GM21786 (cell line): ENCODE measurements around the gene DNAJC11.
"Not testable (repeated sequence)": the region's sequence is repeated elsewhere in the genome, so short reads cannot be mapped to it uniquely, and the experiment has no call there.

Experiments used
- ATAC-seq: cut with Tn5 transposase; IDR thresholded peaks from one replicate; pipeline ENCODE4 v1.9.1; 2021; ENCODE audit not compliant: unreplicated experiment

DNAJC11 gene

GRCh38 chr1:6699915-6700314, 1.7 kb downstream of the DNAJC11 start:
- not testable (repeated sequence) for ATAC-seq

GRCh38 chr1:6695868-6696267, 5.7 kb downstream of the DNAJC11 start:
- no peak for ATAC-seq

- ATAC-seq, result no peak
Observed at GRCh38 chr1:6694121-6694713, 7.4 kb downstream of the DNAJC11 start.

- no peak for ATAC-seq
Observed at GRCh38 chr1:6692956-6693355, 8.7 kb downstream of the DNAJC11 start.

- ATAC-seq, result no peak
Observed at GRCh38 chr1:6691507-6691906, 10.1 kb downstream of the DNAJC11 start.

GRCh38 chr1:6690186-6690585, 11.4 kb downstream of the DNAJC11 start:
- no peak for ATAC-seq

- ATAC-seq, result no peak
Observed at GRCh38 chr1:6688757-6689156, 12.9 kb downstream of the DNAJC11 start.

GRCh38 chr1:6688001-6688400, 13.6 kb downstream of the DNAJC11 start:
- no peak for ATAC-seq

- no peak for ATAC-seq
Observed at GRCh38 chr1:6686294-6686693, 15.3 kb downstream of the DNAJC11 start.

GRCh38 chr1:6685381-6685780, 16.2 kb downstream of the DNAJC11 start:
- ATAC-seq, result no peak

GRCh38 chr1:6683434-6683833, 18.2 kb downstream of the DNAJC11 start:
- ATAC-seq, result no peak

- ATAC-seq, result no peak
Observed at GRCh38 chr1:6675941-6676340, 25.7 kb downstream of the DNAJC11 start.

GRCh38 chr1:6674771-6675170, 26.8 kb downstream of the DNAJC11 start:
- no peak for ATAC-seq

- ATAC-seq, result no peak
Observed at GRCh38 chr1:6673816-6674398, 27.7 kb downstream of the DNAJC11 start.

GRCh38 chr1:6672558-6672957, 29.1 kb downstream of the DNAJC11 start:
- ATAC-seq, result no peak

- no peak for ATAC-seq
Observed at GRCh38 chr1:6668503-6668902, 33.1 kb downstream of the DNAJC11 start.

GRCh38 chr1:6667139-6667538, 34.5 kb downstream of the DNAJC11 start:
- no peak for ATAC-seq

- no peak for ATAC-seq
Observed at GRCh38 chr1:6666696-6667095, 34.9 kb downstream of the DNAJC11 start.

- not testable (repeated sequence) for ATAC-seq
Observed at GRCh38 chr1:6662468-6662867, 39.1 kb downstream of the DNAJC11 start.

- no peak for ATAC-seq
Observed at GRCh38 chr1:6660415-6661049, 41.1 kb downstream of the DNAJC11 start.

- ATAC-seq, result no peak
Observed at GRCh38 chr1:6658359-6659060, 43.1 kb downstream of the DNAJC11 start.

GRCh38 chr1:6657138-6657537, 44.5 kb downstream of the DNAJC11 start:
- ATAC-seq, result no peak
